ENCODE data around the gene KRTAP4-11.
"Not testable (repeated sequence)": the region's sequence is repeated elsewhere in the genome, so short reads cannot be mapped to it uniquely, and the experiment has no call there.

Gene KRTAP4-11

DNA sequence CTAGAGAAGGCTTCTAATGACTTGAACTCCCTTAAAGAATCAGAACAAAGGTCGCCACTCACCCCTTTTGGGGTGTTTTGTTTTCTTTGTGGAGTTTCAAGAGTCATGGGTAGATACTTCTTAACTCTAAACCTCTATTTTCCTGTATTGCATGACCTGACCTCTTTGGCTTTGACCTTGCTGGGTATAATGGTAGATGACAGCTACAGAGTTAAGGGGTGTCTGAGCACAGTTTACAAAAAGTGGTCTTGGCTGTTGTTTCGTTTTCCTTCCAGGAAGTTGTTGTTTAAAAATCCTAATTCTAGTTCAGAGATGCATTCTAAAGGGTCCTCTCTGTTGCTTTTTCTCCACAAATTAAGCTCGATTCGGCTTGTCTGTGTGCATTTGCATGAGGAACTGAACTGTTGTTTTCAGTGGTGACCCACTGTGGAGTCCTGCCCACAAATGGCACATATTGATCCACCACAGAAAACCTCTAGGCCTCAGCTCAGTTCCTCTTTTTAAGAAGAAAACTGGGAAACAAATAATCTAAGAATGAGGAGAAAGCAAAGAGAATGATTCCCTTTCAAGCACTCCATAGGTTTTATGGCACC lies 29.3 kb downstream of the KRTAP4-11 start:
- DNase-seq (ENCODE audit: low read depth in 1 of 2, low spot score in 1 of 2): not testable (repeated sequence)

DNA sequence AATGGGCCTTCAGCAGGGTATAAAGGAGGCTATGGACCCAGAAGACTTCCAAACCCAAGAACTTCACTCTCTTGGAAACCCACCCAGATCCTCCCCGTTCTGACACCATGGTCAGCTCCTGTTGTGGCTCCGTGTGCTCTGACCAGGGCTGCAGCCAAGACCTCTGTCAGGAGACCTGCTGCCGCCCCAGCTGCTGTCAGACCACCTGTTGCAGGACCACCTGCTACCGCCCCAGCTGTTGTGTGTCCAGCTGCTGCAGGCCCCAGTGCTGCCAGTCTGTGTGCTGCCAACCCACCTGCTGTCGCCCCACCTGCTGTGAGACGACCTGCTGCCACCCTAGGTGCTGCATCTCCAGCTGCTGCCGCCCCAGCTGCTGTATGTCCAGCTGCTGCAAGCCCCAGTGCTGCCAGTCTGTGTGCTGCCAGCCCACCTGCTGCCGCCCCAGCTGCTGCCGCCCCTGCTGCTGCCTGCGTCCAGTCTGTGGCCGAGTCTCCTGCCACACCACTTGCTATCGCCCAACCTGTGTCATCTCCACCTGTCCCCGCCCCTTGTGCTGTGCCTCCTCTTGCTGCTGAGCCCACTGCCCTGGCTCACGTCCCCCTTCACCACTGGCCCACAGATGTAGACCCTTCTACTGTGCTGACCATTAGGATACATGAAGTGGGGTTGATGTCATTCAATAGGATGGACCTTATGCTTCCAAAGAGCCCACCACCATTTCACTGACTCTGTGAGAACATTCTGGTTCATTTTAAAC lies 33.9 kb downstream of the KRTAP4-11 start, which contains the start of gene KRTAP4-7:
Gene KRTAP4-7 (plus strand): TSS at position 51 of the 757 bp plus-strand sequence. CDS start 57 bp downstream, at position 108.
- not testable (repeated sequence) for DNase-seq (ENCODE audit: low read depth in 1 of 2, low spot score in 1 of 2)

DNA sequence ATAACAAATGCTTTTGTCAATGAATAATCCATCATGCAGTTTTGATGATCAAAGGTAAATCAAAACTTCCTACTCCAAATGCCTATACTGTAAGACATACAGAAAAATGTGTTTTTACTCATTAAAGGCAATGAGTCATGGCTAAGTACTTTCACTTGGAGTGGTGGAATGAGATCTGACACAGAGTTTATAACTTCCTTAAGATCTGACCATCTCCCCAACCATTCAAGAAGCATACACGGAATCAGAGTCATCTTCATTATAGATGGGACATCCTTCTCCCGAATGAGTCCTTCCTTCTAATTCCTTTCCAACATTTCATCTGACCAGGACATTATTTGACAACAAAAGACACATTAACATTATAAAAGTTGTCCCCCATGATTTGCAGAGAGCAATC lies 34.7 kb downstream of the KRTAP4-11 start:
- not testable (repeated sequence) for DNase-seq (ENCODE audit: low read depth in 1 of 2, low spot score in 1 of 2)

DNA sequence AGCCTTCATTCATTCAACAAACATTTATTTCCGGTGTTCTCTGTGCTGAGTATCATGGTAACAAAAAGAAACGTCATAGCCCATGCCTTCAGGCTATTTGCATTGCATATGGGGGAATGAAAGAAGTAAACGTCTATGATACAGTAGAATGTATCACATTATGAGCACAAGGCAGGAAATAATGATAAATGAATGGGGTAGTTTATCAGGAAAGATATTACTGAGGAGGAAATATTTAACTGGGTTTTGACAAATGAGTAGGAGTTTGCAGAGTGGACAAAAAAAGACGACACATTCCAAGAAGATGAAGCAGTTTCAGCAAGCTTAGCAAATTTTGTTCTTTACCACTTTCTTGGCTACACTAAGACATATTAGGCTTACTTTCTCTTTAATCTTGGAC lies 35.5 kb downstream of the KRTAP4-11 start:
- no peak for DNase-seq (ENCODE audit: low read depth in 1 of 2, low spot score in 1 of 2)

DNA sequence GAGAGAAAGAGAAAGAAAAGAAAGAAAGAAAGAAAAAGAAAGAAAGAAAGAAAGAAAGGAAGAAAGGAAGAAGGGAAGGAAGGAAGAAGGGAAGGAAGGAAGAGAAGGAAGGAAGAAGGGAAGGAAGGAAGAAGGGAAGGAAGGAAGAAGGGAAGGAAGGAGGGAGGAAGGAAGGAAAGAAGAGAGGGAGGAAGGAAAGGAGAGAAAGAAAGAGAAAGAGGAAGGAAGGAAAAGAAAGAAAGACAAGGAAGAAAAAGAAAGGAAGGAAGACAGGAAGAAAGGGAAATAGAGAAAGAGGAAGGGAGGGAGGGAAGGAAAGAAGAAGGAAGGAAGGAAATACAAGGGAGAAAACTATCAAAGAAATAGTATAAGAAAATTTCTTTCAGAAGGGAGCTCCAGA lies 41.4 kb downstream of the KRTAP4-11 start:
- DNase-seq (ENCODE audit: low read depth in 1 of 2, low spot score in 1 of 2): no peak

DNA sequence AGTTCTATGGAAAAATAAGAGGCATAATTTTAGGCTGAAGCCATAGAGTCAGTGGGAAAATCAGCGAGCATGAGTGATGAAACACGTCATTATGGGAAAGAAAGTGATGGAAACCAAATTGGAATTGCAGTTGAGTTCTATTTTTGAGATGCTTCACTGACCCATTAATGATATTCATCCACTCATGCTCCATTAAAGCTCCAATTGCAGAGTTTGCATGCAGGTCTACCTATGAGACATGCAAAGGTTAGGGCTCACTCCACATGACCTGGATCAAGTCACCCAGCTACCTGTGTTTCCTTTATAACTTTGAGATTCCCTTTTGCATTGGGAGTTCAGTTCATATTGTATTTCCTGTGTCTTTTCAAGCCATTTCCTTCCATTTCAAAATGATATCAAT lies 44.5 kb downstream of the KRTAP4-11 start:
- no peak for DNase-seq (ENCODE audit: low read depth in 1 of 2, low spot score in 1 of 2)

DNA sequence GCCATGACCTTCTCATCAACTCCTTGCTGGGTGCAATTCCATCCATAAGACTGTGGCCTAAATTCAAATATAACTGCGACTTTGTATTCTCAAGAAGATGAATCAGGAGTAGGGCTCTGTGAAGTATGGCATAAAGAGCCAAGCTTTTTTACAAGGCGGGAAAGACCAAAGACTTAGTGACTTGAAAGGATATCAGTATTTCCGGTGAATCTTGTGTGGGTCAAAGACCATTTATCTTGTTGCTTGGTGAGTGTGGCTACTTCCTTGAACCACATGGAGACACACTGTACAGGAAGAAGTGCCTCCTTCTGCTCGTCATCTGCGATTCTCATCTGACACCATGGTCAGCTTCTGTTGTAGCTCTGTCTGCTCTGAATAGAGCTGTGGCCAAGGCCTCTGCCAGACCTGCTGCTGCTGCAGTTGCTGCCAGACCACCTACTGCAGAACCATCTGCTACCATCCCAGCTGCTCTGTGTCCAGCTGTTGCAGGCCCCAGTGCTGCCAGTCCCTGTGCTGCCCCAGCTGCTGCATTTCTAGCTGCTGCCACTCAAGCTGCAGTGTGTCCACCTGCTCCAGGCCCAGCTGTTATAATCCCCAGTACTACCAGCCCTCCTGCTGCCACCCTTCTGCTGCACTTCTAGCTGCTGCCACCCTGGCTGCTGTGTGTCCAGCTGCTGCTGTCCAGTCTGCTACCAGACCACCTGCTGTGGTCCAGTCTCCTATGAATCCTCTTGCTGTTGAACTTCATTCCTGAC lies 46.4 kb downstream of the KRTAP4-11 start:
- DNase-seq (ENCODE audit: low read depth in 1 of 2, low spot score in 1 of 2): no peak

DNA sequence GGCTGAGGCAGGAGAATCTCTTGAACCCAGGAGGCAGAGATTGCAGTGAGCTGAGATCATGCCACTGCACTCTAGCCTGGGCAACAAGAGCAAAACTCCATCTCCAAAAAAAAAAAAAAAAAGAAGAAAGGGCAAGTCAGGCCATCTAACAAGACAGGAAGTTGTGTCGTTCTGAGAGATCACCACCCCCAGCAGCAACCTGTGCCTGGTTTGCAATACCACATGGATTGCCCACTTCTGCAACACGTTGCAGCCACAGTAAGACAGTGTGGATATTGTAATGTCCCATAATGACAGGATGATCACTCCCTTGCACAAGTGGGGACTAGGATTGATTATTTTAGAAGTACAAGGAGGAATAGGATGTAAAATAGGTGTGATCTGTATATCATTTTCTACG lies 49.1 kb downstream of the KRTAP4-11 start:
- DNase-seq (ENCODE audit: low read depth in 1 of 2, low spot score in 1 of 2): no peak

DNA sequence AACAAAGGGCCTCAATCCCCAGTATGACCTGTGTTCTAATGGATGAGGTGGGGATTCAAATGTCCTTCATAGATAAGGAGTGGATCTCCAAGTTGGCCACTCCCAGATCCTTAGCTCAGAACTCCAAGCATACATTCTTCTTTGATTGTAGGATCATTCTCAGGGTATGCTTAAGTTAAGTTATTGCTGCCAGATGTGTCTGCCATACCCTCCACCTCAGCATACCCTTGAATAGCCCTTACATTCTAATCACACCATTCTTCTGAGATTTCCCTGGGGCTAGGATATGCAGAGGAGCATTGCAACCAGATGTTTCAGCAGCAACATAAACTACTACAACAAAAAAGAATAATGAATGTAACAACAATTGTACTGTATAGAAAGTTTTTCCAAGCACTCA lies 50.9 kb downstream of the KRTAP4-11 start:
- no peak for DNase-seq (ENCODE audit: low read depth in 1 of 2, low spot score in 1 of 2)
